HG03571 (cell line): ENCODE results near the gene NIFK.

Experiments used
- ATAC-seq: cut with Tn5 transposase; IDR thresholded peaks from one replicate; pipeline ENCODE4 v1.9.1; 2021; ENCODE audit not compliant: unreplicated experiment

The NIFK gene

GRCh38 chr2:121736462-121737336 is at the start of gene NIFK:
TSS of gene NIFK (minus strand) at chr2:121736875. CDS start at chr2:121736850, 25 bp downstream.
- peak; percentile 93 for ATAC-seq

GRCh38 chr2:121783180-121783579 is 46.5 kb upstream of the NIFK start:
- ATAC-seq, result no peak

GRCh38 chr2:121778741-121779487 is 42.2 kb upstream of the NIFK start:
- no peak for ATAC-seq

GRCh38 chr2:121777699-121778058 is 41.0 kb upstream of the NIFK start:
- no peak for ATAC-seq

GRCh38 chr2:121776885-121777698 is 40.4 kb upstream of the NIFK start:
- ATAC-seq, result no peak

GRCh38 chr2:121776361-121776760 is 39.7 kb upstream of the NIFK start:
- no peak for ATAC-seq

GRCh38 chr2:121774235-121774634 is 37.6 kb upstream of the NIFK start:
- no peak for ATAC-seq

- ATAC-seq, result no peak
These were observed 35.5 kb upstream of the NIFK start for GRCh38 chr2:121771976-121772742.

GRCh38 chr2:121768143-121768755 is 31.6 kb upstream of the NIFK start:
- ATAC-seq, result no peak

GRCh38 chr2:121766624-121767023 is 29.9 kb upstream of the NIFK start:
- ATAC-seq, result no peak

GRCh38 chr2:121764681-121765228 is 28.1 kb upstream of the NIFK start:
- ATAC-seq, result no peak

GRCh38 chr2:121755237-121756111 is 18.8 kb upstream of the NIFK start, which contains the start of gene TSN:
TSS of gene TSN (plus strand) at chr2:121755651. CDS start at chr2:121755780, 129 bp downstream.
- ATAC-seq, result peak; percentile 99

- ATAC-seq, result peak; percentile 0
These were observed 18.2 kb upstream of the NIFK start for GRCh38 chr2:121754851-121755236.

GRCh38 chr2:121748202-121748601 is 11.5 kb upstream of the NIFK start:
- ATAC-seq, result no peak

GRCh38 chr2:121746071-121746578 is 9.4 kb upstream of the NIFK start:
- no peak for ATAC-seq

- ATAC-seq, result no peak
These were observed 4.8 kb upstream of the NIFK start for GRCh38 chr2:121741450-121741849.

GRCh38 chr2:121740973-121741372 is 4.3 kb upstream of the NIFK start:
- no peak for ATAC-seq

- ATAC-seq, result no peak
These were observed 574 bp downstream of the NIFK start for GRCh38 chr2:121736140-121736461.
